Liver (tissue), 9 donors: ENCODE results near the gene LCTL. TPM values are rescaled to one million over a fixed set of nuclear protein-coding genes. Genes with fewer than 3 reads are reported as not detected.

Experiments
- DNase-seq: peaks from one replicate; pipeline ENCODE4 v3.0.0-alpha.2; 2017; ENCODE audit warnings: low spot score
- H3K27ac ChIP-seq, 2 donors: one replicate each; pipeline ENCODE4 v1.7.0; 2013; ENCODE audit warnings: inconsistent platforms in 2 of 2, low read length in 2 of 2, control low read depth in 1 of 2, low read depth in 1 of 2, mild to moderate bottlenecking in 1 of 2
- H3K27me3 ChIP-seq, 4 donors: one replicate each; pipeline versions ENCODE4 v1.6.1 to v1.7.0; 2013; ENCODE audit warnings: low read length in 3 of 4, inconsistent platforms in 1 of 4, mild to moderate bottlenecking in 1 of 4, moderate library complexity in 1 of 4; ENCODE audit not compliant: control insufficient read depth in 4 of 4, insufficient read depth in 4 of 4
- H3K36me3 ChIP-seq, 4 donors: one replicate each; pipeline versions ENCODE4 v1.6.1 to v1.7.0; 2013; ENCODE audit warnings: low read length in 3 of 4, mild to moderate bottlenecking in 3 of 4, low read depth in 1 of 4, moderate library complexity in 1 of 4; ENCODE audit not compliant: control insufficient read depth in 4 of 4, insufficient read depth in 3 of 4
- H3K4me1 ChIP-seq, 4 donors: one replicate each; pipeline versions ENCODE4 v1.6.1 to v1.7.0; 2013; ENCODE audit warnings: low read length in 3 of 4, mild to moderate bottlenecking in 3 of 4, moderate library complexity in 1 of 4; ENCODE audit not compliant: control insufficient read depth in 4 of 4, insufficient read depth in 4 of 4
- H3K4me3 ChIP-seq, 3 donors: one replicate each; pipeline versions ENCODE4 v1.6.1 to v1.7.0; 2013; ENCODE audit warnings: low read length in 3 of 3, control low read depth in 1 of 3, low read depth in 1 of 3, mild to moderate bottlenecking in 1 of 3
- H3K9ac ChIP-seq, 2 donors: one replicate each; pipeline ENCODE4 v1.7.0; 2013; ENCODE audit warnings: low read length in 2 of 2, mild to moderate bottlenecking in 2 of 2, moderate library complexity in 2 of 2, control low read depth in 1 of 2, low read depth in 1 of 2
- H3K9me3 ChIP-seq, 4 donors: one replicate each; pipeline versions ENCODE4 v1.6.1 to v1.7.0; 2013; ENCODE audit warnings: low read length in 3 of 4; ENCODE audit not compliant: control insufficient read depth in 4 of 4
- FOXA1 ChIP-seq: IDR thresholded peaks from 2 replicates; pipeline ENCODE4 v1.6.1; 2016; ENCODE audit warnings: antibody characterized with exemption
- FOXA2 ChIP-seq: IDR thresholded peaks from 2 replicates; pipeline ENCODE4 v1.6.1; 2016; ENCODE audit warnings: antibody characterized with exemption
- JUND ChIP-seq, 2 donors: IDR thresholded peaks; 2 replicates each; pipeline ENCODE4 v1.6.1; 2016; ENCODE audit warnings: antibody characterized with exemption in 2 of 2
- NR2F2 ChIP-seq: IDR thresholded peaks from 2 replicates; pipeline ENCODE4 v1.6.1; 2016; ENCODE audit warnings: antibody characterized with exemption
- RAD21 ChIP-seq, 2 donors: IDR thresholded peaks; 2 replicates each; pipeline ENCODE4 v1.6.1; 2016; ENCODE audit warnings: antibody characterized with exemption in 2 of 2, mild to moderate bottlenecking in 2 of 2
- RXRA ChIP-seq, 2 donors: IDR thresholded peaks; 2 replicates each; pipeline ENCODE4 v1.6.1; 2017 to 2018; ENCODE audit warnings: antibody characterized with exemption in 2 of 2, mild to moderate bottlenecking in 1 of 2
- SP1 ChIP-seq: IDR thresholded peaks from 2 replicates; pipeline ENCODE4 v1.6.1; 2018; ENCODE audit warnings: antibody characterized with exemption, mild to moderate bottlenecking
- YY1 ChIP-seq: IDR thresholded peaks from 2 replicates; pipeline ENCODE4 v1.6.1; 2016; ENCODE audit warnings: antibody characterized with exemption, mild to moderate bottlenecking
- WGBS: extraction: QIAGEN DNeasy Blood & Tissue Kit; methylation state at CpG from one replicate; pipeline ENCODE4 v1.1.7; 2013; 5-methylcytosine and 5-hydroxymethylcytosine counted together
- polyA plus RNA-seq, 2 donors: library from polyadenylated mRNA; stranded (reverse) in 1 of 2; unstranded in 1 of 2; fragments of 200-250 nt in 1 of 2; fragments of >200 nt in 1 of 2; fragmentation: Nextera tagmentation in 1 of 2; extraction: Ambion mirVana in 1 of 2; gene quantifications; one replicate each; pipeline versions ENCODE4 v1.2.1 to v1.2.3, GENCODE V29; 2013 to 2015
- total RNA-seq, 2 donors: library from RNA; depleted of rRNA; stranded (reverse); fragments of >200 nt; gene quantifications; one replicate each; pipeline ENCODE4 v1.2.3, GENCODE V29; 2014
- TF ChIP-seq, protein P1 (sequence below): fragments of 150-350 bp; IDR thresholded peaks from 2 replicates; pipeline ENCODE4 v1.5.1; 2017; ENCODE audit warnings: improper control_type of control experiment, low read depth, low read length; ENCODE audit not compliant: missing input control
- TF ChIP-seq, protein P2 (sequence below): IDR thresholded peaks from 2 replicates; pipeline ENCODE4 v1.6.1; 2016; ENCODE audit warnings: antibody characterized with exemption, mild to moderate bottlenecking
- TF ChIP-seq, protein P3 (sequence below): IDR thresholded peaks from 2 replicates; pipeline ENCODE4 v1.6.1; 2016; ENCODE audit warnings: antibody characterized with exemption
- TF ChIP-seq, protein P4 (sequence below): IDR thresholded peaks from 2 replicates; pipeline ENCODE4 v1.6.1; 2016; ENCODE audit warnings: antibody characterized with exemption
- TF ChIP-seq, protein P5 (sequence below): IDR thresholded peaks from 2 replicates; pipeline ENCODE4 v1.6.1; 2016; ENCODE audit warnings: antibody characterized with exemption
- donor health status: healthy.
- donor health status: healthy.
- donor health status: healthy.
- donor health status: healthy.
- donor health status: healthy.

Gene LCTL
- total and polyA plus RNA-seq, 4 donors = 0.13 TPM; not detected in 3

DNA sequence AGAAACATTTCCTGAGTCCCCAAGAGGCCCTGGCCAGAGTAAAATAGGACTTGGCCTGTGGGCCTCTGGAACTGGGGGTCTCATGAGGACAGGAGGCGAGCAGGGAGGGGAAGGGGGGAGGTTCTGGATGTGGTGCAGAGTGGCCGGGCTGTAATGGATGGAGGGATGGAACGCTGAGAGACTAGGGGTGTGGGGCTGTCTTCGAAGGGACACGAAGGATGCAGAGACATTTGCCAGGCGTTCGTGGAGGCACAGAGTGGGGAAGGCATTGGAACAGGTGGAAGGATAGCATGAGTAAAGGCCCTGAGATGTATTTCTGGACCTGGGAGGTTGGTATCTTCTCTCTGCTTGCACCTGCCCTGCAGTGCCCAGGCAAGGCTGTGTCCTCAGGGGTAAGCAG lies 2.1 kb upstream of the LCTL start:
- Histone ChIP-seq H3K4me1 (peaks cover 0 to 5% (median 3%) of the 10 kb centered on the region in 4 donors), H3K9ac (no peak overlapping the region), H3K36me3 (no peaks in the 10 kb centered on the region), H3K27ac (no peak overlapping the region), H3K4me3 (no peak overlapping the region), H3K27me3 (no peaks in the 10 kb centered on the region), H3K9me3 (no peaks in the 10 kb centered on the region)
- DNase-seq = no peak
- TF ChIP-seq SP1 (no peak), JUND (IDR thresholded peaks at IDR 0.05) (no peak), NR2F2 (no peak), YY1 (no peak), FOXA1 (no peak), RXRA (IDR thresholded peaks at IDR 0.05) (no peak)
- TF ChIP-seq, protein P1, sequence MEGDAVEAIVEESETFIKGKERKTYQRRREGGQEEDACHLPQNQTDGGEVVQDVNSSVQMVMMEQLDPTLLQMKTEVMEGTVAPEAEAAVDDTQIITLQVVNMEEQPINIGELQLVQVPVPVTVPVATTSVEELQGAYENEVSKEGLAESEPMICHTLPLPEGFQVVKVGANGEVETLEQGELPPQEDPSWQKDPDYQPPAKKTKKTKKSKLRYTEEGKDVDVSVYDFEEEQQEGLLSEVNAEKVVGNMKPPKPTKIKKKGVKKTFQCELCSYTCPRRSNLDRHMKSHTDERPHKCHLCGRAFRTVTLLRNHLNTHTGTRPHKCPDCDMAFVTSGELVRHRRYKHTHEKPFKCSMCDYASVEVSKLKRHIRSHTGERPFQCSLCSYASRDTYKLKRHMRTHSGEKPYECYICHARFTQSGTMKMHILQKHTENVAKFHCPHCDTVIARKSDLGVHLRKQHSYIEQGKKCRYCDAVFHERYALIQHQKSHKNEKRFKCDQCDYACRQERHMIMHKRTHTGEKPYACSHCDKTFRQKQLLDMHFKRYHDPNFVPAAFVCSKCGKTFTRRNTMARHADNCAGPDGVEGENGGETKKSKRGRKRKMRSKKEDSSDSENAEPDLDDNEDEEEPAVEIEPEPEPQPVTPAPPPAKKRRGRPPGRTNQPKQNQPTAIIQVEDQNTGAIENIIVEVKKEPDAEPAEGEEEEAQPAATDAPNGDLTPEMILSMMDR = no peak
- TF ChIP-seq, protein P2, sequence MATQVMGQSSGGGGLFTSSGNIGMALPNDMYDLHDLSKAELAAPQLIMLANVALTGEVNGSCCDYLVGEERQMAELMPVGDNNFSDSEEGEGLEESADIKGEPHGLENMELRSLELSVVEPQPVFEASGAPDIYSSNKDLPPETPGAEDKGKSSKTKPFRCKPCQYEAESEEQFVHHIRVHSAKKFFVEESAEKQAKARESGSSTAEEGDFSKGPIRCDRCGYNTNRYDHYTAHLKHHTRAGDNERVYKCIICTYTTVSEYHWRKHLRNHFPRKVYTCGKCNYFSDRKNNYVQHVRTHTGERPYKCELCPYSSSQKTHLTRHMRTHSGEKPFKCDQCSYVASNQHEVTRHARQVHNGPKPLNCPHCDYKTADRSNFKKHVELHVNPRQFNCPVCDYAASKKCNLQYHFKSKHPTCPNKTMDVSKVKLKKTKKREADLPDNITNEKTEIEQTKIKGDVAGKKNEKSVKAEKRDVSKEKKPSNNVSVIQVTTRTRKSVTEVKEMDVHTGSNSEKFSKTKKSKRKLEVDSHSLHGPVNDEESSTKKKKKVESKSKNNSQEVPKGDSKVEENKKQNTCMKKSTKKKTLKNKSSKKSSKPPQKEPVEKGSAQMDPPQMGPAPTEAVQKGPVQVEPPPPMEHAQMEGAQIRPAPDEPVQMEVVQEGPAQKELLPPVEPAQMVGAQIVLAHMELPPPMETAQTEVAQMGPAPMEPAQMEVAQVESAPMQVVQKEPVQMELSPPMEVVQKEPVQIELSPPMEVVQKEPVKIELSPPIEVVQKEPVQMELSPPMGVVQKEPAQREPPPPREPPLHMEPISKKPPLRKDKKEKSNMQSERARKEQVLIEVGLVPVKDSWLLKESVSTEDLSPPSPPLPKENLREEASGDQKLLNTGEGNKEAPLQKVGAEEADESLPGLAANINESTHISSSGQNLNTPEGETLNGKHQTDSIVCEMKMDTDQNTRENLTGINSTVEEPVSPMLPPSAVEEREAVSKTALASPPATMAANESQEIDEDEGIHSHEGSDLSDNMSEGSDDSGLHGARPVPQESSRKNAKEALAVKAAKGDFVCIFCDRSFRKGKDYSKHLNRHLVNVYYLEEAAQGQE = no peak
- TF ChIP-seq, protein P3, sequence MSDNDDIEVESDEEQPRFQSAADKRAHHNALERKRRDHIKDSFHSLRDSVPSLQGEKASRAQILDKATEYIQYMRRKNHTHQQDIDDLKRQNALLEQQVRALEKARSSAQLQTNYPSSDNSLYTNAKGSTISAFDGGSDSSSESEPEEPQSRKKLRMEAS = no peak
- TF ChIP-seq, protein P4, sequence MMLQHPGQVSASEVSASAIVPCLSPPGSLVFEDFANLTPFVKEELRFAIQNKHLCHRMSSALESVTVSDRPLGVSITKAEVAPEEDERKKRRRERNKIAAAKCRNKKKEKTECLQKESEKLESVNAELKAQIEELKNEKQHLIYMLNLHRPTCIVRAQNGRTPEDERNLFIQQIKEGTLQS = no peak
- WGBS = 88% methylated on average over 7 of the region's 7 CpGs

DNA sequence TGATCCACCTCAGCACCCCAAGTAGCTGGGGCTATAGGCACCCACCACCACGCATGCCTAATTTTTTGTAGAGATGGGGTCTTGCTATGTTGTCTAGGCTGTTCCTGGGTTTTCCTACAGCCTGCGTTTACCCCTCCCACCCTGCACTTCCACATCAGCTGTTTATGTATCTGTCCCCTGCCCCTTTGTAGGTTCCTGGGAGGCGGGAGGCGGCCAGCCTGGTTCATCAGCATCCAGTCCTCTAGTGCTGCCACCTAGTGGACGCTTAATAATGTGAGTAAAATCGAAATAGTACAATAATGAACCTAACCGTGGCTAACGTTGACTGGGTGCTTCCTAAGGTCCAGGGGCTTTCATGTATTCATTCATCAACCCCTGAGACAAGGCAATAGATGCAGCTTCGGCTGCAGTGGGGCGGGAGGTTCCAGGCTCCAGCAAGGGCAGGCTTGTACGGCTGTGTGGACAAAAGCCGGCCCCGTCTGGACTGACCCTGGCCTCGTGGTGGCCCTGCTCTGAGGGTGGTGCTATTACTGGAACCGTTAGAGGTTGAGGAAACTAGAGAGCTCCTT lies 1.2 kb upstream of the LCTL start:
- Histone ChIP-seq H3K36me3 (no peaks in the 10 kb centered on the region), H3K9ac (no peak overlapping the region), H3K4me1 (peaks cover 0 to 5% (median 3%) of the 10 kb centered on the region in 4 donors), H3K9me3 (no peaks in the 10 kb centered on the region), H3K4me3 (no peak overlapping the region), H3K27ac (no peak overlapping the region), H3K27me3 (no peaks in the 10 kb centered on the region)
- TF ChIP-seq, protein P5, sequence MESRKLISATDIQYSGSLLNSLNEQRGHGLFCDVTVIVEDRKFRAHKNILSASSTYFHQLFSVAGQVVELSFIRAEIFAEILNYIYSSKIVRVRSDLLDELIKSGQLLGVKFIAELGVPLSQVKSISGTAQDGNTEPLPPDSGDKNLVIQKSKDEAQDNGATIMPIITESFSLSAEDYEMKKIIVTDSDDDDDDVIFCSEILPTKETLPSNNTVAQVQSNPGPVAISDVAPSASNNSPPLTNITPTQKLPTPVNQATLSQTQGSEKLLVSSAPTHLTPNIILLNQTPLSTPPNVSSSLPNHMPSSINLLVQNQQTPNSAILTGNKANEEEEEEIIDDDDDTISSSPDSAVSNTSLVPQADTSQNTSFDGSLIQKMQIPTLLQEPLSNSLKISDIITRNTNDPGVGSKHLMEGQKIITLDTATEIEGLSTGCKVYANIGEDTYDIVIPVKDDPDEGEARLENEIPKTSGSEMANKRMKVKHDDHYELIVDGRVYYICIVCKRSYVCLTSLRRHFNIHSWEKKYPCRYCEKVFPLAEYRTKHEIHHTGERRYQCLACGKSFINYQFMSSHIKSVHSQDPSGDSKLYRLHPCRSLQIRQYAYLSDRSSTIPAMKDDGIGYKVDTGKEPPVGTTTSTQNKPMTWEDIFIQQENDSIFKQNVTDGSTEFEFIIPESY = no peak
- TF ChIP-seq, protein P1 = peak; percentile 66
- TF ChIP-seq FOXA2 (no peak), RAD21 (IDR thresholded peaks at IDR 0.05) (peak; percentile 70 to 81), NR2F2 (no peak)
- DNase-seq = peak; percentile 70
- WGBS = 25% methylated on average over 15 of the region's 15 CpGs
